Mucosa of descending colon (tissue), 3 donors: Measurements from ENCODE around the gene DNAI1. TPM values are rescaled to one million over a fixed set of nuclear protein-coding genes. Genes with fewer than 3 reads are reported as not detected.
A peak's percentile ranks its signal among the peaks of the same experiment; 100 is the strongest.

Experiments used
- ATAC-seq: fragments of 200-7000 bp; cut with Tn5 transposase; one replicate; pipeline ENCODE4 v1.9.1; 2020; ENCODE audit warnings: mild to moderate bottlenecking, moderate library complexity
- DNase-seq, 3 donors: peaks; one replicate each; pipeline ENCODE4 v3.0.0-alpha.2; 2020
- H3K36me3 ChIP-seq: fragments of 200-600 bp; one replicate; pipeline ENCODE4 v1.8.0; 2021; ENCODE audit warnings: low read depth, mild to moderate bottlenecking
- H3K4me1 ChIP-seq: fragments of 200-600 bp; one replicate; pipeline ENCODE4 v1.8.0; 2021; ENCODE audit warnings: low read depth, mild to moderate bottlenecking
- H3K4me3 ChIP-seq: fragments of 200-600 bp; one replicate; pipeline ENCODE4 v1.8.0; 2021; ENCODE audit warnings: mild to moderate bottlenecking
- H3K9me3 ChIP-seq: fragments of 200-600 bp; one replicate; pipeline ENCODE4 v1.8.0; 2021; ENCODE audit warnings: mild to moderate bottlenecking
- CTCF ChIP-seq: fragments of 200-600 bp; IDR thresholded peaks from one replicate; pipeline ENCODE4 v1.8.0; 2022; ENCODE audit warnings: antibody characterized with exemption, mild to moderate bottlenecking
- intact Hi-C, 2 donors: fragments of 100-400 bp; cut with DNase I in 1 of 2; cut with micrococcal nuclease in 1 of 2; formaldehyde crosslinking; loops; one replicate each; pipeline versions ENCODE4 v1.11.0 to v1.11.1; 2022; cut with DNase I, micrococcal nuclease
- long read RNA-seq, 2 donors: library from polyadenylated mRNA; unstranded; transcript quantifications; one replicate each; pipeline ENCODE4 v2.0.0, GENCODE V29; 2019 to 2021
- total RNA-seq, 3 donors: library from RNA; stranded (reverse); fragmentation: NEBNext Ultra II Directional in 2 of 3; extraction: Animal tissue kit (Norgen Biotek cat#: 25700) in 2 of 3; gene quantifications; one replicate each; pipeline versions ENCODE4 v1.2.1 to v1.2.4, GENCODE V29; 2021 to 2023
- donor health status: DM: no; HTN: no; CAD: no; lungs with moderate emphysema.
- donor health status: DM: no; HTN: no; CAD: no.
- donor health status: DM: no; HTN: yes; CAD: no.

Gene DNAI1
- not detected for total RNA-seq
- long read RNA-seq, donor 1, result 0 reads
- long read RNA-seq, donor 2, result 0 reads

DNA sequence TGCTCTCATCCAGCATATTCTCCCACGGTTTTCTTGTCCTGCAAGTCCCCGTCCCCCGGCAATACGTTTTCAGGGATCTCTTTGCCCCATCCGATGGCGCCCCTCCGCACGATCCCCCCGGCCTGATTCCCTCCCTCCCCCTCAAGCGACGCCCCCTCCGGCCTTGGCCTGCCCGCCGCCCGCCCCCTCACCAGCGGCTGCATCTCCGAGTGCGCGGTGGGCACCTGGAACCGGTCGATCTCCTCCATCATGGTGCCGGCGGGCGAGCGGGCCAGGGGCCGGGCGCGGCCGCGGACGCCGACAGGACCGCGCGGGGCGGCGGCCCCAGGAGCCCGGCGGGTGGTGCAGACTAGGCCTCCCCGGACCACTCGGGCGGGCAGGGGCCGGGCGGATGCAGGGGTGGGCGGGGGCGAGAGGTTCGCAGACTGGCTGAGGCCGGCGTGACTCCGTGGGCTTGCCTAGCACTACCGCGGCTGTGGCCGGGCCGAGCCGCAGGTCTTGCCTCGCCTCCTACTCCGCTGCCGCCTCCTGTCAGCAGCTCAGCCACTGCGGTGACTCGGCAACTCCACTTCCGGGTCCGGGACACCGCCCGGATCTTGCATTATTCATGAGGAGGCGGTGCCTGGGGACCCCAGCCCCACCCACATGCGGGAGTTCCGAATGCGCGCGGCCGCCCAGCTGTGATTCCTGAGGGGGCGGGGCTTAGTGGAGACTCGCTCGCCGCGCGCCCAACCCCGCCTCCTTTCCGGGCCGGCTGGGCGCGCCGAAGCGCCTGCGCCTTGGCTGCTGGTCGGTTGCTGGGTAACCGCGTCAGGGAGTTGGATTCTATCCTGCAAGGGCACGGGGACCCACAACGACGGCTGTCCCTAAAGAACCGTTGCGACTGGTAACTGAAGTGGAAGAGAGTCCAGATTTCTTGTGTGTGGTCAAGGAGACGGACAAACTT lies at the start of gene DNAI1, which contains the start of gene FAM219A:
Gene DNAI1, plus strand, starts transcription at position 793 of the 946 bp plus-strand sequence. CDS start 201 bp downstream, outside the sequence.
Gene FAM219A, minus strand, starts transcription at position 558 of the 946 bp plus-strand sequence. Its CDS starts 307 bp downstream, at position 251.
- no peak for TF ChIP-seq CTCF
- Histone ChIP-seq H3K9me3 (no peaks in the 10 kb centered on the region), H3K4me3 (peak within 1 kb of the TSS; percentile 40), H3K36me3 (no peaks in the 10 kb centered on the region), H3K4me1 (peaks cover 13% of the 10 kb centered on the region)
- DNase-seq (peak; percentile 98 to 99 (median 99)), ATAC-seq (peak; percentile 99)
- intact Hi-C loops, result no loop called here

DNA sequence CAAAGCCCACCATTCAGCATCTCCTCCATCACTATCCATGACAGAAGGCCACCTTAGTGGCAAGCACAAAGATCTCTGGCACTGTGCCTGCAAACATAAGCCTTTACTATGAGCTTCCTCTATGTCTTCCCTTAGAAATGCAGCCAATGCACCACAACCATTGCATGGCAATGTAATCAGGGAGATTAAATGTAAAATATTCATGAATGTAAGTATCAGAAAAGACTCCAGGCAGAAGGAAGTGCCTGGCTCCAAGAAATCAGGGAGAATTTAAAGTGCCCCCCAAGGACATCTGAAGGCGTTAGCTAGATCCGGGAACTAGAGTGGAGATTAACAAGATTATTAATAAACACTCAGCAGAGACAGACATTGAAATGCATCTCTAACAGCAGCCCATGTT lies 49.5 kb upstream of the DNAI1 start:
- DNase-seq, result no peak
- Histone ChIP-seq H3K4me1 (no peaks in the 10 kb centered on the region), H3K9me3 (no peaks in the 10 kb centered on the region), H3K4me3 (no peak overlapping the region), H3K36me3 (no peaks in the 10 kb centered on the region)
- ATAC-seq, result no peak
- intact Hi-C loops, result loop anchor here in 1 of 2 donors (10.0 kb wide), 1 partner anchor 186 kb away; no protein-coding TSS in a partner anchor
- no peak for TF ChIP-seq CTCF

DNA sequence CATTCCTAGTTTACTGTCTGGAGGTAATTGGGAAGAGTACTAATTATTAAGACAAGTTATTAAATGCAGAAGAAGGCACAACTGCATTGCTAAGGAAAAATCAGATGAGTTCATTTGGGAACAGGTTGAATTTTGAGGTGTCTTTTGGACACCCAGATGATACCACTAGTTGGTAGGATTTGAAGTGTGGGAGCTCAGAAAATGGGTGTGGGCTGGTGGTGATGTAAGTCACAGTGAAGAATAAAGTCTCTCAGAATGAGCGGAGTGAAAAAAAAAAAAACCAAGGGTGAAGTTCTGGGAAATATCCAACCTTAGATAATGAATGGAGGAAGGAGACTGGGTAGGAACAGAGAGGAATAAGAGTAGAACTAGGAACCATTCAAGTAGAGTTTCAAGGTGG lies 46.3 kb upstream of the DNAI1 start:
- Histone ChIP-seq H3K36me3 (no peaks in the 10 kb centered on the region), H3K4me1 (no peaks in the 10 kb centered on the region), H3K4me3 (no peak overlapping the region), H3K9me3 (no peaks in the 10 kb centered on the region)
- TF ChIP-seq CTCF, result no peak
- ATAC-seq, result no peak
- no peak for DNase-seq
- intact Hi-C loops, result no loop called here

DNA sequence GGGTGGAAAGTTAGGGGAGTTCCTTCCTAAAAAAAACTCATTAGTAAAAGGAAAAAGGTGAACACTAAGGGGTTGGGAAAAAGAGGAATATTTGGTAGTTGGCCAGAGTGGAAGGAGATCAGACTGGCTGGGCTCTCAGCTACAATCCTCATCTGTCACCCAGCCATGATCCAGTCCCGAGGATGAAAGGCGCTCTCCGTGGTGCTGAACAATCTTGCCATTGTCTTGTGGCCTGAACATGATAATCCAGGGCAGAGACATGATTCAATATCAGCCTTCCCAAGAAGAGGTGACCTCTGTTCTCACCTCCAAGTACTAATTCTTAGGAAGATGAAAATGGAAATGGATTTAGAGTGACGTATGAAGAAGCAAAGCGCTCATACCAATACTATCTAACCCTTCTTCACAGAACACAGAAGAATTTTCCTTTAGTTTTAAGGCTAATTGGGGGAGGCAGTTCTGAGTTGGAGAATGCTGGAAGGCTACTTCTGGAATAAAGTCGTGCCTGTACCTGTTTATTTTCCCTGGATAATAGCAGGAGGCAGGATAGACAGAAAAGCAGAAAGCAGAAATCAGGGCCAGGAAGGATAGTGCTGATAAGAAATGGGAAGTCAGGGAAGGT lies 45.3 kb upstream of the DNAI1 start:
- intact Hi-C loops, result no loop called here
- H3K4me3 ChIP-seq, result no peak overlapping the region
- no peaks in the 10 kb centered on the region for H3K36me3 ChIP-seq
- no peak for TF ChIP-seq CTCF
- H3K9me3 ChIP-seq, result no peaks in the 10 kb centered on the region
- no peaks in the 10 kb centered on the region for H3K4me1 ChIP-seq
- ATAC-seq (peak; percentile 41), DNase-seq (peak in 2 of 3 donors; percentile 46 to 81)

DNA sequence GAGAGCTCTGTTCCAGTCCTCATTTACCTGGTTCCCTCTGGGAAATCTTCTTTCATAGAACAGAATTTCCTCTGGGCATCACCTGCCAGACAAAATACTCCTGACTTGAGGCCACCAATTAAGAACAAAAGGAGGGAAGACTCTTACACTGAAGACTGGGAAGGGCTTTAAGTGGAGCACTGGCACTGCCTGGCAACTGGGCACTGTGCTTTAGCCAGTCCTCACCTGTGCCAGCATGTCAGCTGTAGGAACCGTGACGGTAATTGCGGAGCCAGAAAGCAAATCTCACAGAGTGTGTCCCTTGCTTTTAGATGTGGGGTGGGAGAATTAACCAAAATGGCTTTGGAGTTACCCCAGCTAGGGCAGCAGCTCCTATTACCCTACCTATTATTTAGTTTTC lies 40.9 kb upstream of the DNAI1 start:
- TF ChIP-seq CTCF, result no peak
- intact Hi-C loops, result no loop called here
- no peak overlapping the region for H3K4me3 ChIP-seq

More for the DNA sequence above, 40.9 kb upstream of the DNAI1 start:
- Histone ChIP-seq H3K9me3 (no peaks in the 10 kb centered on the region), H3K36me3 (no peaks in the 10 kb centered on the region), H3K4me1 (no peaks in the 10 kb centered on the region)
- ATAC-seq (no peak), DNase-seq (no peak)
